OCI-LY1 (cell line): ENCODE measurements around the gene COPS4.
A peak's percentile ranks its signal among the peaks of the same experiment; 100 is the strongest.

Experiments
- H2AFZ ChIP-seq: fragments of 200-600 bp; sonication (generic), shearing (Covaris generic); 2 replicates; pipeline ENCODE4 v1.6.0; 2014; ENCODE audit warnings: antibody characterized with exemption, mild to moderate bottlenecking, low read length
- H3F3A ChIP-seq: fragments of 200-600 bp; sonication (generic), shearing (Covaris generic); 2 replicates; pipeline ENCODE4 v1.6.0; 2014; ENCODE audit warnings: mild to moderate bottlenecking, antibody characterized with exemption, low read length, moderate library complexity; ENCODE audit not compliant: insufficient read depth
- H3K27ac ChIP-seq: fragments of 200-600 bp; sonication (generic); 2 replicates; pipeline ENCODE4 v1.5.1; 2014; ENCODE audit warnings: low read length, mixed run types, mild to moderate bottlenecking, low read depth; ENCODE audit not compliant: poor library complexity, severe bottlenecking
- H3K27me3 ChIP-seq: fragments of 200-600 bp; sonication (generic); 2 replicates; pipeline ENCODE4 v1.6.0; 2014; ENCODE audit warnings: antibody characterized with exemption, mild to moderate bottlenecking, low read length, moderate library complexity; ENCODE audit not compliant: insufficient read depth
- H3K36me3 ChIP-seq: fragments of 200-600 bp; sonication (generic); 2 replicates; pipeline ENCODE4 v1.6.1; 2014; ENCODE audit warnings: mild to moderate bottlenecking, antibody characterized with exemption, low read length, moderate library complexity, mixed read lengths; ENCODE audit not compliant: insufficient read depth
- H3K4me1 ChIP-seq: fragments of 200-600 bp; sonication (generic); 2 replicates; pipeline ENCODE4 v1.5.1; 2014; ENCODE audit warnings: mild to moderate bottlenecking, low read length, moderate library complexity; ENCODE audit not compliant: insufficient read depth, severe bottlenecking
- H3K4me2 ChIP-seq: fragments of 200-600 bp; sonication (generic), shearing (Covaris generic); 2 replicates; pipeline ENCODE4 v1.6.1; 2014; ENCODE audit warnings: low read length
- H3K4me3 ChIP-seq: fragments of 200-600 bp; sonication (generic); 2 replicates; pipeline ENCODE4 v1.5.1; 2014; ENCODE audit warnings: low read length, low read depth, mild to moderate bottlenecking, mixed read lengths; ENCODE audit not compliant: poor library complexity, severe bottlenecking
- H3K79me2 ChIP-seq: fragments of 200-600 bp; shearing (Covaris generic); 2 replicates; pipeline ENCODE4 v1.6.1; 2016; ENCODE audit warnings: mixed run types, low read length, mixed read lengths; ENCODE audit not compliant: insufficient read depth
- H3K9ac ChIP-seq: fragments of 200-600 bp; sonication (generic), shearing (Covaris generic); 2 replicates; pipeline ENCODE4 v1.6.1; 2014; ENCODE audit warnings: mild to moderate bottlenecking, low read length, mixed read lengths
- H3K9me2 ChIP-seq: fragments of 200-600 bp; sonication (generic), shearing (Covaris generic); 2 replicates; pipeline ENCODE4 v1.6.1; 2014; ENCODE audit warnings: low read depth, mild to moderate bottlenecking, low read length, mixed read lengths
- H3K9me3 ChIP-seq: fragments of 200-600 bp; shearing (Covaris generic); 2 replicates; pipeline ENCODE4 v1.6.1; 2014; ENCODE audit warnings: low read length, mixed read lengths
- H4K20me1 ChIP-seq: fragments of 200-600 bp; sonication (generic), shearing (Covaris generic); 2 replicates; pipeline ENCODE4 v1.6.0; 2016; ENCODE audit warnings: mild to moderate bottlenecking, low read length; ENCODE audit not compliant: insufficient read depth
- EZH2 ChIP-seq: fragments of 200-600 bp; sonication (generic), shearing (Covaris generic); IDR thresholded peaks from 2 replicates; pipeline ENCODE4 v1.8.0; 2017; ENCODE audit warnings: borderline replicate concordance, mixed run types, mild to moderate bottlenecking, antibody characterized with exemption, low read length, moderate library complexity, mixed read lengths
- TF ChIP-seq, protein P1 (sequence below): fragments of 200-600 bp; sonication (generic), shearing (Covaris generic); IDR thresholded peaks from 2 replicates; pipeline ENCODE4 v1.5.1; 2017; ENCODE audit warnings: mild to moderate bottlenecking, antibody characterized with exemption, low read length, moderate library complexity, mixed read lengths

The COPS4 gene

DNA sequence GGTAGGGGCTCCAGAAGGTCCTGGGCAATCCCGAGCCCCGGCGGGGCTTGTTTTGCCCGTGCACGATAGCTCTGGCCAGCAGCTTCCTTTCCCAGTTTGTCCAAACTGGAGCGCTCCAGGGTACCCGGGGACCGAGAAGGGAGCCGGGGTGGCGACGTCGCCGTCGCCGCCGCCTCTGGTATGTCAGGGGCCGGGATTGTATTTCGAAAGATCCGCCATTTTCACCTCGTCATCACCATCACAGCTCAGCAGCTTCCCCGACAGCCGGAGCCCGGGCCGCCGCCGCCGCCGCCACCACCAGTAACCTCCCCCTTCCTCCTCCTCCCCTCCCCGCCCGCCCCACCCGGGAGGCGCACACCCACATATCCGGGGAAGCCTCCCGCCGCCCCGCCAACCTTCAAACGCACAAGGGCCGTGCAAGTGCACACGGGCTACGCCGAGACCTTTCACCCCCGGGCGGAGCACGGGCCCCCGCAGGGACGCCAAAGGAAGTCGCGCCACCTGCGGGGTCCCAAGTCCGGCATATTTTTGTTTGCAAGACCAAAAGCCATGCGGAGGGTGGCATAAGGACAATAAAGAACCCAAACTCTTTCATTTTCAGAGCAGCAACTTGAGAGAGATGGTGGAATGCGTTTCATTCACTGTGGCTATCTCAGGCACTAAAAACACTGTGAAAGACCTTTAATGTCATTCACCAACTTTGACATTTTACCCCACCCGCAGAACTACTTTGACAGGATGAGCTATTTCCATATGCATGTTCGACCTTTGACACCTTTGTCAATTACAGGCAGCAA lies 24.3 kb upstream of the COPS4 start, which contains the start of gene LIN54:
LIN54 (minus strand) TSS at position 302 of the 797 bp plus-strand sequence. CDS start 25,979 bp downstream, outside the sequence.
- Histone ChIP-seq H4K20me1 (no peaks in the 10 kb centered on the region), H3K4me2 (peak within 1 kb of the TSS; percentile 91), H3K36me3 (no peaks in the 10 kb centered on the region), H3K27me3 (no peaks in the 10 kb centered on the region), H3K4me1 (peaks cover 41% of the 10 kb centered on the region), H3K9me3 (no peaks in the 10 kb centered on the region), H3K79me2 (peaks cover 63% of the 10 kb centered on the region), H3K9ac (peak within 1 kb of the TSS; percentile 83), H3K4me3 (peak within 1 kb of the TSS; percentile 89), H3K27ac (peak within 1 kb of the TSS; percentile 87), H2AFZ (peak within 1 kb of the TSS; percentile 88; the same call in 1 of the 2 replicates), H3K9me2 (no peaks in the 10 kb centered on the region), H3F3A (peaks cover 8% of the 10 kb centered on the region; the same call in 1 of the 2 replicates)
- TF ChIP-seq, protein P1, sequence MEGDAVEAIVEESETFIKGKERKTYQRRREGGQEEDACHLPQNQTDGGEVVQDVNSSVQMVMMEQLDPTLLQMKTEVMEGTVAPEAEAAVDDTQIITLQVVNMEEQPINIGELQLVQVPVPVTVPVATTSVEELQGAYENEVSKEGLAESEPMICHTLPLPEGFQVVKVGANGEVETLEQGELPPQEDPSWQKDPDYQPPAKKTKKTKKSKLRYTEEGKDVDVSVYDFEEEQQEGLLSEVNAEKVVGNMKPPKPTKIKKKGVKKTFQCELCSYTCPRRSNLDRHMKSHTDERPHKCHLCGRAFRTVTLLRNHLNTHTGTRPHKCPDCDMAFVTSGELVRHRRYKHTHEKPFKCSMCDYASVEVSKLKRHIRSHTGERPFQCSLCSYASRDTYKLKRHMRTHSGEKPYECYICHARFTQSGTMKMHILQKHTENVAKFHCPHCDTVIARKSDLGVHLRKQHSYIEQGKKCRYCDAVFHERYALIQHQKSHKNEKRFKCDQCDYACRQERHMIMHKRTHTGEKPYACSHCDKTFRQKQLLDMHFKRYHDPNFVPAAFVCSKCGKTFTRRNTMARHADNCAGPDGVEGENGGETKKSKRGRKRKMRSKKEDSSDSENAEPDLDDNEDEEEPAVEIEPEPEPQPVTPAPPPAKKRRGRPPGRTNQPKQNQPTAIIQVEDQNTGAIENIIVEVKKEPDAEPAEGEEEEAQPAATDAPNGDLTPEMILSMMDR, result no peak
- TF ChIP-seq EZH2, result no peak

- no peaks in the 10 kb centered on the region for H4K20me1 ChIP-seq
- H3K9ac ChIP-seq, result peak overlapping the region; percentile 83
- no peaks in the 10 kb centered on the region for H3K9me2 ChIP-seq
- H3K9me3 ChIP-seq, result no peaks in the 10 kb centered on the region
- H3F3A ChIP-seq, result peaks cover 8% of the 10 kb centered on the region; the same call in 1 of the 2 replicates
- H3K4me3 ChIP-seq, result peak overlapping the region; percentile 89
- peak overlapping the region; percentile 91 for H3K4me2 ChIP-seq
- H3K79me2 ChIP-seq, result peaks cover 53% of the 10 kb centered on the region
- H2AFZ ChIP-seq, result no peak overlapping the region
- TF ChIP-seq EZH2, result no peak
- TF ChIP-seq, protein P1, result no peak
- peaks cover 41% of the 10 kb centered on the region for H3K4me1 ChIP-seq
- no peaks in the 10 kb centered on the region for H3K27me3 ChIP-seq
- H3K36me3 ChIP-seq, result no peaks in the 10 kb centered on the region
- peak overlapping the region; percentile 87 for H3K27ac ChIP-seq
Observed at GRCh38 chr4:83011689-83012199, 23.2 kb upstream of the COPS4 start.

GRCh38 chr4:83012200-83012686 lies 22.7 kb upstream of the COPS4 start:
- no peak for TF ChIP-seq EZH2
- TF ChIP-seq, protein P1, result no peak
- peak overlapping the region; percentile 91 for H3K4me2 ChIP-seq
- H3K36me3 ChIP-seq, result no peaks in the 10 kb centered on the region
- H4K20me1 ChIP-seq, result no peaks in the 10 kb centered on the region
- peak overlapping the region; percentile 83 for H3K9ac ChIP-seq
- peaks cover 8% of the 10 kb centered on the region; the same call in 1 of the 2 replicates for H3F3A ChIP-seq
- H3K79me2 ChIP-seq, result peaks cover 48% of the 10 kb centered on the region
- no peak overlapping the region for H2AFZ ChIP-seq
- no peaks in the 10 kb centered on the region for H3K9me2 ChIP-seq
- no peaks in the 10 kb centered on the region for H3K27me3 ChIP-seq
- H3K9me3 ChIP-seq, result no peaks in the 10 kb centered on the region
- H3K4me3 ChIP-seq, result peak overlapping the region; percentile 89
- H3K4me1 ChIP-seq, result peaks cover 41% of the 10 kb centered on the region
- H3K27ac ChIP-seq, result peak overlapping the region; percentile 87
